BLaER1 (cell line): ENCODE results near the gene ATM.

ENCODE experiments used
- H3K27ac ChIP-seq: shearing (Covaris generic); formaldehyde crosslinking; 2 replicates; pipeline ENCODE4 v1.8.1; 2022
- H3K27me3 ChIP-seq: shearing (Covaris generic); formaldehyde crosslinking; 2 replicates; pipeline ENCODE4 v1.8.1; 2022
- H3K36me3 ChIP-seq: shearing (Covaris generic); formaldehyde crosslinking; 2 replicates; pipeline ENCODE4 v1.8.1; 2022
- H3K4me1 ChIP-seq: shearing (Covaris generic); formaldehyde crosslinking; 2 replicates; pipeline ENCODE4 v1.8.1; 2022
- H3K4me2 ChIP-seq: shearing (Covaris generic); formaldehyde crosslinking; 2 replicates; pipeline ENCODE4 v1.8.1; 2022
- H3K4me3 ChIP-seq: shearing (Covaris generic); formaldehyde crosslinking; 2 replicates; pipeline ENCODE4 v1.8.1; 2022
- H3K9ac ChIP-seq: shearing (Covaris generic); formaldehyde crosslinking; 2 replicates; pipeline ENCODE4 v1.8.1; 2022
- H3K9me3 ChIP-seq: shearing (Covaris generic); formaldehyde crosslinking; 2 replicates; pipeline ENCODE4 v1.8.1; 2022
- H4K20me1 ChIP-seq: shearing (Covaris generic); formaldehyde crosslinking; 2 replicates; pipeline ENCODE4 v1.8.1; 2022
- Cebpa-rat ChIP-seq: shearing (Covaris generic); IDR thresholded peaks from 2 replicates; pipeline ENCODE4 v1.8.1; 2022

Gene ATM, protein sequence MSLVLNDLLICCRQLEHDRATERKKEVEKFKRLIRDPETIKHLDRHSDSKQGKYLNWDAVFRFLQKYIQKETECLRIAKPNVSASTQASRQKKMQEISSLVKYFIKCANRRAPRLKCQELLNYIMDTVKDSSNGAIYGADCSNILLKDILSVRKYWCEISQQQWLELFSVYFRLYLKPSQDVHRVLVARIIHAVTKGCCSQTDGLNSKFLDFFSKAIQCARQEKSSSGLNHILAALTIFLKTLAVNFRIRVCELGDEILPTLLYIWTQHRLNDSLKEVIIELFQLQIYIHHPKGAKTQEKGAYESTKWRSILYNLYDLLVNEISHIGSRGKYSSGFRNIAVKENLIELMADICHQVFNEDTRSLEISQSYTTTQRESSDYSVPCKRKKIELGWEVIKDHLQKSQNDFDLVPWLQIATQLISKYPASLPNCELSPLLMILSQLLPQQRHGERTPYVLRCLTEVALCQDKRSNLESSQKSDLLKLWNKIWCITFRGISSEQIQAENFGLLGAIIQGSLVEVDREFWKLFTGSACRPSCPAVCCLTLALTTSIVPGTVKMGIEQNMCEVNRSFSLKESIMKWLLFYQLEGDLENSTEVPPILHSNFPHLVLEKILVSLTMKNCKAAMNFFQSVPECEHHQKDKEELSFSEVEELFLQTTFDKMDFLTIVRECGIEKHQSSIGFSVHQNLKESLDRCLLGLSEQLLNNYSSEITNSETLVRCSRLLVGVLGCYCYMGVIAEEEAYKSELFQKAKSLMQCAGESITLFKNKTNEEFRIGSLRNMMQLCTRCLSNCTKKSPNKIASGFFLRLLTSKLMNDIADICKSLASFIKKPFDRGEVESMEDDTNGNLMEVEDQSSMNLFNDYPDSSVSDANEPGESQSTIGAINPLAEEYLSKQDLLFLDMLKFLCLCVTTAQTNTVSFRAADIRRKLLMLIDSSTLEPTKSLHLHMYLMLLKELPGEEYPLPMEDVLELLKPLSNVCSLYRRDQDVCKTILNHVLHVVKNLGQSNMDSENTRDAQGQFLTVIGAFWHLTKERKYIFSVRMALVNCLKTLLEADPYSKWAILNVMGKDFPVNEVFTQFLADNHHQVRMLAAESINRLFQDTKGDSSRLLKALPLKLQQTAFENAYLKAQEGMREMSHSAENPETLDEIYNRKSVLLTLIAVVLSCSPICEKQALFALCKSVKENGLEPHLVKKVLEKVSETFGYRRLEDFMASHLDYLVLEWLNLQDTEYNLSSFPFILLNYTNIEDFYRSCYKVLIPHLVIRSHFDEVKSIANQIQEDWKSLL (N-terminal part only)

DNA sequence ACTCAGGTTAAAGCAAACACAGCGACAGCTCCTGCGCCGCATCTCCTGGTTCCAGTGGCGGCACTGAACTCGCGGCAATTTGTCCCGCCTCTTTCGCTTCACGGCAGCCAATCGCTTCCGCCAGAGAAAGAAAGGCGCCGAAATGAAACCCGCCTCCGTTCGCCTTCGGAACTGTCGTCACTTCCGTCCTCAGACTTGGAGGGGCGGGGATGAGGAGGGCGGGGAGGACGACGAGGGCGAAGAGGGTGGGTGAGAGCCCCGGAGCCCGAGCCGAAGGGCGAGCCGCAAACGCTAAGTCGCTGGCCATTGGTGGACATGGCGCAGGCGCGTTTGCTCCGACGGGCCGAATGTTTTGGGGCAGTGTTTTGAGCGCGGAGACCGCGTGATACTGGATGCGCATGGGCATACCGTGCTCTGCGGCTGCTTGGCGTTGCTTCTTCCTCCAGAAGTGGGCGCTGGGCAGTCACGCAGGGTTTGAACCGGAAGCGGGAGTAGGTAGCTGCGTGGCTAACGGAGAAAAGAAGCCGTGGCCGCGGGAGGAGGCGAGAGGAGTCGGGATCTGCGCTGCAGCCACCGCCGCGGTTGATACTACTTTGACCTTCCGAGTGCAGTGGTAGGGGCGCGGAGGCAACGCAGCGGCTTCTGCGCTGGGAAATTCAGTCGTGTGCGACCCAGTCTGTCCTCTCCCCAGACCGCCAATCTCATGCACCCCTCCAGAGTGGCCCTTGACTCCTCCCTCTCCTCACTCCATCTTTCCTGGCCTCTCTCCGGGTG is at the start of gene ATM, which contains the start of gene NPAT:
Gene ATM, plus strand, starts transcription at position 494 of the 774 bp plus-strand sequence. CDS start 4,558 bp downstream, outside the sequence.
Gene NPAT, minus strand, starts transcription at position 65 of the 774 bp plus-strand sequence. CDS start 102 bp downstream, outside the sequence.
- peaks cover 17% of the 10 kb centered on the region; the same call in 1 of the 2 replicates for H3K36me3 ChIP-seq
- no peak for TF ChIP-seq Cebpa-rat
- H3K4me3 ChIP-seq = peak within 1 kb of the TSS; percentile 88
- H3K27me3 ChIP-seq = no peaks in the 10 kb centered on the region
- peaks cover 58% of the 10 kb centered on the region for H3K4me1 ChIP-seq
- peaks cover 42% of the 10 kb centered on the region for H4K20me1 ChIP-seq
- H3K27ac ChIP-seq = peak within 1 kb of the TSS; percentile 92
- H3K4me2 ChIP-seq = peak within 1 kb of the TSS; percentile 91
- H3K9me3 ChIP-seq = no peaks in the 10 kb centered on the region
- H3K9ac ChIP-seq = peak within 1 kb of the TSS; percentile 94

DNA sequence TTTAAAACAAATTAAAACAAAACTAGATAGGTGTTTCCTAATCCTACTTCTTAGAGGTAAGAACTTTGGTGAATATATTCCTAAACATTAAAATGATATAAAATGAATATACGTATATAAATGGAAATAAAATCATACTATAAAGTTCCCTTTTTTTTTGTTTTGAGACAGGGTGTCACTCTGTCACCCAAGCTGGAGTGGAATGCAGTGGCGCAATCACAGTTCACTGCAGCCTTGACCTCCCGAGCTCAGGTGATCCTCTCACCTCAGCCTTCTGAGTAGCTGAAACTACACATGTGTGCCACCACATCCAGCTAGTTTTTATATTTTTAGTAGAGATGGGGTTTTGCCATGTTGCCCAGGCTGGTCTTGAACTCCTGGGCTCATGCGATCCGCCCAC is 45.3 kb upstream of the ATM start:
- Histone ChIP-seq H3K27me3 (no peaks in the 10 kb centered on the region), H3K9me3 (no peaks in the 10 kb centered on the region), H3K4me3 (no peak overlapping the region), H3K9ac (no peak overlapping the region), H4K20me1 (no peaks in the 10 kb centered on the region), H3K36me3 (peaks cover 93% of the 10 kb centered on the region), H3K4me1 (0 out of 2 replicates have a peak, but pooled peaks cover 8% of the 10 kb centered on the region), H3K4me2 (no peak overlapping the region), H3K27ac (no peak overlapping the region)
- no peak for TF ChIP-seq Cebpa-rat

DNA sequence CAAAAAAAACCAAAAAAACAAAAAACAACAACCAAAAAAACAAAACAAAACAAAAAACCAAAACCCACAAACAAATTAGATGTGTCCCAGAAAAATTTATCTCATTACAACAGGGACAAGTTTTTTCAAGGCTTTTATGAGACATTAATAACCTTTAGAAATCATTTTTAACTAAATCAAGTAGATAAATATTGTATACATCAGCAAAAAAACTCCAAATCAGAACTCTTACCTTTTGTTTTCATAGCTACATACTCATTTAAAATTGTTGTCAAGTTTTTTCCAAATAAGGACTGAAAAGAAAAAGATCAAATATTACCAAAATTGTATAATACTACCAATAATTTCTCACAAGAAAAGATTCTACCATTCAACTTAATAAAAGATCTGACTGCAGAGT is 29.1 kb upstream of the ATM start:
- Histone ChIP-seq H3K36me3 (peaks cover 89% of the 10 kb centered on the region), H4K20me1 (peaks cover 31% of the 10 kb centered on the region), H3K4me2 (no peak overlapping the region), H3K27ac (no peak overlapping the region), H3K4me1 (no peaks in the 10 kb centered on the region), H3K4me3 (no peak overlapping the region), H3K9me3 (no peaks in the 10 kb centered on the region), H3K9ac (no peak overlapping the region), H3K27me3 (no peaks in the 10 kb centered on the region)
- TF ChIP-seq Cebpa-rat = no peak

DNA sequence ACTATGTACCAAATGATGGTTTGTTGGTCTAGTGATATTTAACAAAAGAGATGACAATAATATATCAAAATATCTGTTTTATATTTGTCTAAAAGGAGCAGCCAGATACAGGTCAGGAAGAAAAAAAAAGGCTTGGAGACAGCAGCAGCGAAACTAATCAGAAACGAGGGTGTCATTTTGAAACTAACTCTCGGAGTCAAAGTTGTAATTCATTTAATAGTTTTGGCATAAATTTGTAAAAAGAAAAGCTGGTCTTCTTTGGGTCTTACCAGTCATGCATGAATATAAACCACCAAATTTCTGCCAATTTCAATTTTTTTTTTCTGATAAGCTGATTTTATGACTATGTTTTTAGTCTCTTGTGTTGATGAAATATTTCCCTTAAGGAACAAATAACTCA is 26.0 kb upstream of the ATM start:
- Histone ChIP-seq H3K27me3 (no peaks in the 10 kb centered on the region), H3K9me3 (no peaks in the 10 kb centered on the region), H3K4me3 (no peak overlapping the region), H4K20me1 (peaks cover 63% of the 10 kb centered on the region), H3K27ac (no peak overlapping the region), H3K4me1 (no peaks in the 10 kb centered on the region), H3K9ac (no peak overlapping the region), H3K4me2 (no peak overlapping the region), H3K36me3 (peaks cover 89% of the 10 kb centered on the region)
- TF ChIP-seq Cebpa-rat = no peak

GRCh38 chr11:108197351-108197750 is 25.5 kb upstream of the ATM start:
- H4K20me1 ChIP-seq = peaks cover 65% of the 10 kb centered on the region
- no peak for TF ChIP-seq Cebpa-rat
- H3K36me3 ChIP-seq = peaks cover 90% of the 10 kb centered on the region
- H3K27me3 ChIP-seq = no peaks in the 10 kb centered on the region
- H3K9me3 ChIP-seq = no peaks in the 10 kb centered on the region
- H3K4me1 ChIP-seq = no peaks in the 10 kb centered on the region
- no peak overlapping the region for H3K27ac ChIP-seq
- no peak overlapping the region for H3K4me2 ChIP-seq
- no peak overlapping the region for H3K9ac ChIP-seq
- H3K4me3 ChIP-seq = no peak overlapping the region

DNA sequence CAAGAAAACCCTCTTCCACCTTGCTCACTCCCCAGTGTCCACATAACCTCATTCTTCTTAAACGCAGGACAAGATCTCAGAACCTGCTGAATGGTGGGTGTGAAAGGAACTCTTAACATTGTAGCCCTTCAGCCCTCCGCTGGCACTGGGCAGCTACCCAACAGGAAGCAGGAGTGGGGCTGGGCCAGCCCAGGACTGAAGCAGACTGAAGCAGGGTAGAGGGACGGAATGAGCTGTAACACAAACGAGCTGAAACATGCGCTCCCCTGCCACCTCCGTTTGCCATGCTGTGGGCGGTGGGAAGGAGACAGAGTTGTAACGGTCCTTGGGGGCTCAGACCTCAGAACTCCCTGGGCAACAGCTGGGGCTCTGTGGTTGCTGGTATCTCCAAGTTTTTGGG is 24.0 kb upstream of the ATM start:
- Histone ChIP-seq H3K9me3 (peaks cover 10% of the 10 kb centered on the region), H3K9ac (no peak overlapping the region), H3K4me1 (peaks cover 6% of the 10 kb centered on the region; the same call in 1 of the 2 replicates), H4K20me1 (peaks cover 65% of the 10 kb centered on the region), H3K27me3 (no peaks in the 10 kb centered on the region), H3K27ac (no peak overlapping the region), H3K4me2 (no peak overlapping the region), H3K36me3 (peaks cover 91% of the 10 kb centered on the region), H3K4me3 (no peak overlapping the region)
- TF ChIP-seq Cebpa-rat = no peak

DNA sequence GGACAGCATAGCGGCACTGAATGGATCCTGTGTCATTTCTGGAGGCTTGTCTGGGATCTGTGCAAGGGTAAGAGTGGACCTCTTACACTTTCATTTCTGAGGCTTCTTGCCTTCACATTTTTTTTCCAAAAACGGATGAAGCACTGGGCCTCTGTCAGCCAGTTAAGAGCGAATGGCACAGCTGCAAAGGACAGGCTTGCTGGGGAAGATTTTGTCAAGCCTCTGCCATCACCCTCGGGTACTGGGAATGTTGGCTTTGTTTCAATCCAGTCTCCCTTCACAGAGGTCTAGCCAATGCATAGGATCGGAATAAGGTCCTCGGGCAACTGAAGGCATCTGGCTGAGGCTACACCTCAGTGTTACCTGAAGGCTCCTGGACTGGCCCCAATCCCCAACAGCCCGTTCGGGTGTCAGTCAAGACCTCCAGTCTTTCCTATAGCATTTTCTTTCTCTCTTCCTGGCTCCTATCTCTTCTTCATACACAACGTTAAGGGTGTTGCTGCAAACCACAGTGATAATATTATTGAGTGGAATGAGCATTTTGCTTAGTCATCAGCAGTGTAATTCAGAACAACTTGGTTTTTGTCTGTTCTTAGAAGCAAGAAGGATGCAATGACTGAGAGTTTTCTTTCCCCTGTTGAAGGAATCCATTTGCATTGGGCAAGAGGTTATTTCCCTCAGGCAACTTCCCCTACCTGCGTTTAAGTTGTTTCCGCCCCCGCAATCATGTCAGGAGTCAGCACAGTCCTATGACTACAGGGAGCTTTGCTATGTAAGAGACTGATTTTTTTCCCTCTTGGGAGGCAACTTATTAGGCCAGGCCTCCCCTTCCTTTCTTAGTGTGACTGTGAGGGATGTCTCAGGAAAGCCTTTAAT is 23.2 kb upstream of the ATM start:
- no peak for TF ChIP-seq Cebpa-rat
- Histone ChIP-seq H3K4me2 (no peak overlapping the region), H3K27ac (no peak overlapping the region), H3K36me3 (peaks cover 92% of the 10 kb centered on the region), H3K4me1 (peaks cover 6% of the 10 kb centered on the region; the same call in 1 of the 2 replicates), H3K4me3 (no peak overlapping the region), H4K20me1 (peaks cover 65% of the 10 kb centered on the region), H3K9ac (no peak overlapping the region), H3K9me3 (peaks cover 19% of the 10 kb centered on the region), H3K27me3 (no peaks in the 10 kb centered on the region)

- Histone ChIP-seq H3K9ac (no peak overlapping the region), H3K36me3 (peaks cover 98% of the 10 kb centered on the region), H3K4me1 (peaks cover 6% of the 10 kb centered on the region; the same call in 1 of the 2 replicates), H3K27me3 (no peaks in the 10 kb centered on the region), H3K4me3 (no peak overlapping the region), H3K4me2 (peak overlapping the region; percentile 2; the same call in 1 of the 2 replicates), H4K20me1 (peaks cover 41% of the 10 kb centered on the region), H3K27ac (no peak overlapping the region), H3K9me3 (peaks cover 53% of the 10 kb centered on the region)
- no peak for TF ChIP-seq Cebpa-rat
Measured at GRCh38 chr11:108203075-108203474, 19.8 kb upstream of the ATM start.
